HepG2 (cell line): ENCODE data around the gene ANAPC1. TPM values are rescaled to one million over a fixed set of nuclear protein-coding genes. Genes with fewer than 3 reads are reported as not detected.

Experiments
- ATF1 ChIP-seq: IDR thresholded peaks from 2 replicates; pipeline ENCODE4 v1.6.1; 2016; ENCODE audit warnings: mild to moderate bottlenecking, control low read depth
- BRCA1 ChIP-seq: sonication (generic); formaldehyde crosslinking; IDR thresholded peaks from 2 replicates; pipeline ENCODE4 v1.4.0; 2020; ENCODE audit warnings: missing genetic modification reagents
- CBFB ChIP-seq: sonication (generic); formaldehyde crosslinking; IDR thresholded peaks from 2 replicates; pipeline ENCODE4 v1.4.0; 2020; ENCODE audit warnings: missing genetic modification reagents
- HHEX ChIP-seq: IDR thresholded peaks from 2 replicates; pipeline ENCODE4 v1.6.1; 2016; ENCODE audit warnings: control low read depth
- HNRNPLL ChIP-seq: fragments of 200-400 bp; formaldehyde crosslinking; IDR thresholded peaks from 2 replicates; pipeline ENCODE4 v1.6.1; 2017; ENCODE audit warnings: mild to moderate bottlenecking, low read depth, low read length; ENCODE audit not compliant: poor library complexity, severe bottlenecking
- HOXA7 ChIP-seq: sonication (generic); formaldehyde crosslinking; IDR thresholded peaks from 2 replicates; pipeline ENCODE4 v1.8.1; 2022; ENCODE audit warnings: mild to moderate bottlenecking, missing genetic modification reagents, moderate library complexity
- MBNL3 ChIP-seq: fragments of 250-450 bp; sonication (Bioruptor Pico); conservative IDR thresholded peaks from 2 replicates; pipeline ENCODE4 v1.8.0; 2022; ENCODE audit warnings: mild to moderate bottlenecking, inconsistent platforms
- TBP ChIP-seq: sonication (generic); formaldehyde crosslinking; IDR thresholded peaks from 2 replicates; pipeline ENCODE4 v1.5.0; 2020; ENCODE audit warnings: missing genetic modification reagents
- TCF7L2 ChIP-seq: IDR thresholded peaks from 2 replicates; pipeline ENCODE4 v1.6.1; 2011; ENCODE audit warnings: mild to moderate bottlenecking, low read depth, low read length, moderate library complexity
- ZBTB3 ChIP-seq: sonication (generic); formaldehyde crosslinking; IDR thresholded peaks from 2 replicates; pipeline ENCODE4 v1.4.0; 2020; ENCODE audit warnings: low read depth, mild to moderate bottlenecking, moderate library complexity, missing genetic modification reagents, borderline replicate concordance
- ZNF44 ChIP-seq: sonication (generic); formaldehyde crosslinking; IDR thresholded peaks from 2 replicates; pipeline ENCODE4 v1.5.1; 2020; ENCODE audit warnings: mild to moderate bottlenecking, missing genetic modification reagents
- ZNF709 ChIP-seq: sonication (generic); formaldehyde crosslinking; IDR thresholded peaks from 2 replicates; pipeline ENCODE4 v1.5.0; 2020; ENCODE audit warnings: mild to moderate bottlenecking, missing genetic modification reagents
- ZNF713 ChIP-seq: sonication (generic); formaldehyde crosslinking; IDR thresholded peaks from 2 replicates; pipeline ENCODE4 v1.4.0; 2020; ENCODE audit warnings: mild to moderate bottlenecking, missing genetic modification reagents
- ZNF747 ChIP-seq: sonication (generic); formaldehyde crosslinking; IDR thresholded peaks from 2 replicates; pipeline ENCODE4 v1.8.1; 2023; ENCODE audit warnings: missing genetic modification reagents, mild to moderate bottlenecking, borderline replicate concordance
- polyA plus RNA-seq, 8 experiments: library from polyadenylated mRNA; depleted of rRNA in 3 of 8; stranded (reverse) in 7 of 8; unstranded in 1 of 8; fragments of >200 nt; fragmentation: Illumina TruSeq in 4 of 8; extraction: Trizol in 4 of 8; gene quantifications; 2 replicates each; pipeline versions ENCODE4 v1.2.1 to v1.2.3, GENCODE V29; 2011 to 2016; ENCODE audit warnings: low read depth in 4 of 8, missing spikeins in 1 of 8, mixed read lengths in 1 of 8; ENCODE audit not compliant: insufficient read depth in 1 of 8
- total RNA-seq, 5 experiments: library from RNA; depleted of rRNA; stranded (reverse); fragments of >200 nt; fragmentation: Illumina TruSeq; extraction: Trizol; gene quantifications; 2 replicates each; pipeline ENCODE4 v1.2.3, GENCODE V29; 2016; ENCODE audit warnings: low read depth in 1 of 5
- TF ChIP-seq, protein P1 (sequence below): sonication (generic); formaldehyde crosslinking; IDR thresholded peaks from 2 replicates; pipeline ENCODE4 v1.5.0; 2020; ENCODE audit warnings: mild to moderate bottlenecking, missing genetic modification reagents, borderline replicate concordance
- TF ChIP-seq, protein P2 (sequence below): sonication (generic); formaldehyde crosslinking; IDR thresholded peaks from 2 replicates; pipeline ENCODE4 v1.4.0; 2020; ENCODE audit warnings: mild to moderate bottlenecking, missing genetic modification reagents
- TF ChIP-seq, protein P3 (sequence below): sonication (generic); formaldehyde crosslinking; IDR thresholded peaks from 2 replicates; pipeline ENCODE4 v1.9.0; 2021; ENCODE audit warnings: missing genetic modification reagents, mild to moderate bottlenecking, borderline replicate concordance

ANAPC1 gene
- total and polyA plus RNA-seq, 2 of the 13 experiments (the other 11 are each of a cell fraction or from before 2014, with no cell fraction given), result 50.0 to 89.7 TPM

DNA sequence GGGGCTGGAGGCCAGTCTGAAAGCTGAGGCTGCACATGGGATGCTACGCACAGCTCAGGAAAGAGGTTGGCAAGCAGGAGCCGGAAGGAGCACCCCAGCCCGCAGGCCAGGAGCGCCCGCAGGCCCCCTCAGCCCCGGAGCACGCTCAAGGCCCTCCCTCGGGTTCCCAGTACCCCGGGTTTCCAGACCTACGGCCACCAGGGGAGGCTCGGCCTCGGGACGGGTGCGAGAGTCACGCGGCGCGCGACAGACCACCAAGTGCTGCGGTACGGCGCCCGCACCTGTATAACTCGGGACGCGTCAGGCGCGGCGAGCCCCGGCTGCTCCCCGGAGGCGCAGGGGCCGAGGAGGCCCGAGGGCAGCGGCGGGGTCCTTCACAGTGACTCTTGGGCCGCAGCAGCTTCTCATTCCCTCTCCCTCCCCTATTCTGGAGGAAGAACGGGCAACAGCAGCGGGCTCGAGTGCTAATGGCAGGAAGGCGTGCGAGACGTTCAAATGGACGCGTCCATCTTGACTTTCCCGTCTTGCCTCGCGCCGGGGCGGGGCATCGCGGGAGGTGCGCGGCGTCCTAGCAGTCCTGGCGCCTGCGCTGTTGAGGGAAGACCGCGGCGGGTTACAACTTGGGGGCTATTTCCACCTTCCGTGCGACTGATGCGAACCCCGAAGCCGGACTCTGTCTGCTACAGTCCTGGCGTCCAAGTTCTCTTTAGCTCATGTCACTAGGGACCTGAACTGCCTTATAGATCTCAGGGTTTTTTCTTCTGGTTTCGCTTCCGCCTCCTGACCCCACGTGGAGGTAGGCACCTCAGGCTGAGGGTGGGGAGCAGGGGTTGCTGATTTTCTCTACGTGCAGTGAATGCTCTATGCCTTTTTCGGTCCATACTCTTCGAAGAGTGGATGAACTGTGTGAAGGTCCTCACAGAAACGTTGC, at the start of gene ANAPC1 (continued):
- TF ChIP-seq, protein P1, sequence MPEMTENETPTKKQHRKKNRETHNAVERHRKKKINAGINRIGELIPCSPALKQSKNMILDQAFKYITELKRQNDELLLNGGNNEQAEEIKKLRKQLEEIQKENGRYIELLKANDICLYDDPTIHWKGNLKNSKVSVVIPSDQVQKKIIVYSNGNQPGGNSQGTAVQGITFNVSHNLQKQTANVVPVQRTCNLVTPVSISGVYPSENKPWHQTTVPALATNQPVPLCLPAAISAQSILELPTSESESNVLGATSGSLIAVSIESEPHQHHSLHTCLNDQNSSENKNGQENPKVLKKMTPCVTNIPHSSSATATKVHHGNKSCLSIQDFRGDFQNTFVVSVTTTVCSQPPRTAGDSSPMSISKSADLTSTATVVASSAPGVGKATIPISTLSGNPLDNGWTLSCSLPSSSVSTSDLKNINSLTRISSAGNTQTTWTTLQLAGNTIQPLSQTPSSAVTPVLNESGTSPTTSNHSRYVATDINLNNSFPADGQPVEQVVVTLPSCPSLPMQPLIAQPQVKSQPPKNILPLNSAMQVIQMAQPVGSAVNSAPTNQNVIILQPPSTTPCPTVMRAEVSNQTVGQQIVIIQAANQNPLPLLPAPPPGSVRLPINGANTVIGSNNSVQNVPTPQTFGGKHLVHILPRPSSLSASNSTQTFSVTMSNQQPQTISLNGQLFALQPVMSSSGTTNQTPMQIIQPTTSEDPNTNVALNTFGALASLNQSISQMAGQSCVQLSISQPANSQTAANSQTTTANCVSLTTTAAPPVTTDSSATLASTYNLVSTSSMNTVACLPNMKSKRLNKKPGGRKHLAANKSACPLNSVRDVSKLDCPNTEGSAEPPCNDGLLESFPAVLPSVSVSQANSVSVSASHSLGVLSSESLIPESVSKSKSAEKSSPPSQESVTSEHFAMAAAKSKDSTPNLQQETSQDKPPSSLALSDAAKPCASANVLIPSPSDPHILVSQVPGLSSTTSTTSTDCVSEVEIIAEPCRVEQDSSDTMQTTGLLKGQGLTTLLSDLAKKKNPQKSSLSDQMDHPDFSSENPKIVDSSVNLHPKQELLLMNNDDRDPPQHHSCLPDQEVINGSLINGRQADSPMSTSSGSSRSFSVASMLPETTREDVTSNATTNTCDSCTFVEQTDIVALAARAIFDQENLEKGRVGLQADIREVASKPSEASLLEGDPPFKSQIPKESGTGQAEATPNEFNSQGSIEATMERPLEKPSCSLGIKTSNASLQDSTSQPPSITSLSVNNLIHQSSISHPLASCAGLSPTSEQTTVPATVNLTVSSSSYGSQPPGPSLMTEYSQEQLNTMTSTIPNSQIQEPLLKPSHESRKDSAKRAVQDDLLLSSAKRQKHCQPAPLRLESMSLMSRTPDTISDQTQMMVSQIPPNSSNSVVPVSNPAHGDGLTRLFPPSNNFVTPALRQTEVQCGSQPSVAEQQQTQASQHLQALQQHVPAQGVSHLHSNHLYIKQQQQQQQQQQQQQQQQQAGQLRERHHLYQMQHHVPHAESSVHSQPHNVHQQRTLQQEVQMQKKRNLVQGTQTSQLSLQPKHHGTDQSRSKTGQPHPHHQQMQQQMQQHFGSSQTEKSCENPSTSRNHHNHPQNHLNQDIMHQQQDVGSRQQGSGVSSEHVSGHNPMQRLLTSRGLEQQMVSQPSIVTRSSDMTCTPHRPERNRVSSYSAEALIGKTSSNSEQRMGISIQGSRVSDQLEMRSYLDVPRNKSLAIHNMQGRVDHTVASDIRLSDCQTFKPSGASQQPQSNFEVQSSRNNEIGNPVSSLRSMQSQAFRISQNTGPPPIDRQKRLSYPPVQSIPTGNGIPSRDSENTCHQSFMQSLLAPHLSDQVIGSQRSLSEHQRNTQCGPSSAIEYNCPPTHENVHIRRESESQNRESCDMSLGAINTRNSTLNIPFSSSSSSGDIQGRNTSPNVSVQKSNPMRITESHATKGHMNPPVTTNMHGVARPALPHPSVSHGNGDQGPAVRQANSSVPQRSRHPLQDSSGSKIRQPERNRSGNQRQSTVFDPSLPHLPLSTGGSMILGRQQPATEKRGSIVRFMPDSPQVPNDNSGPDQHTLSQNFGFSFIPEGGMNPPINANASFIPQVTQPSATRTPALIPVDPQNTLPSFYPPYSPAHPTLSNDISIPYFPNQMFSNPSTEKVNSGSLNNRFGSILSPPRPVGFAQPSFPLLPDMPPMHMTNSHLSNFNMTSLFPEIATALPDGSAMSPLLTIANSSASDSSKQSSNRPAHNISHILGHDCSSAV (CRISPR knock-in tag), result 0 out of 2 replicates have a peak, but pooled peaks have one; percentile 60
- TF ChIP-seq ATF1 (no peak), BRCA1 (0 out of 2 replicates have a peak, but pooled peaks have one; percentile 71), ZBTB3 (no peak; the same call in 1 of the 2 replicates), HNRNPLL (peak; percentile 66), ZNF747 (CRISPR knock-in tag) (peak; percentile 97), HOXA7 (CRISPR knock-in tag) (no peak), TBP (CRISPR knock-in tag) (no peak), TCF7L2 (no peak), MBNL3 (CRISPR knock-in tag) (no peak), HHEX (CRISPR knock-in tag) (no peak), ZNF713 (CRISPR knock-in tag) (no peak; the same call in 1 of the 2 replicates), ZNF44 (CRISPR knock-in tag) (0 out of 2 replicates have a peak, but pooled peaks have one; percentile 68), ZNF709 (CRISPR knock-in tag) (peak; percentile 95), CBFB (peak; percentile 73)
- TF ChIP-seq, protein P2, sequence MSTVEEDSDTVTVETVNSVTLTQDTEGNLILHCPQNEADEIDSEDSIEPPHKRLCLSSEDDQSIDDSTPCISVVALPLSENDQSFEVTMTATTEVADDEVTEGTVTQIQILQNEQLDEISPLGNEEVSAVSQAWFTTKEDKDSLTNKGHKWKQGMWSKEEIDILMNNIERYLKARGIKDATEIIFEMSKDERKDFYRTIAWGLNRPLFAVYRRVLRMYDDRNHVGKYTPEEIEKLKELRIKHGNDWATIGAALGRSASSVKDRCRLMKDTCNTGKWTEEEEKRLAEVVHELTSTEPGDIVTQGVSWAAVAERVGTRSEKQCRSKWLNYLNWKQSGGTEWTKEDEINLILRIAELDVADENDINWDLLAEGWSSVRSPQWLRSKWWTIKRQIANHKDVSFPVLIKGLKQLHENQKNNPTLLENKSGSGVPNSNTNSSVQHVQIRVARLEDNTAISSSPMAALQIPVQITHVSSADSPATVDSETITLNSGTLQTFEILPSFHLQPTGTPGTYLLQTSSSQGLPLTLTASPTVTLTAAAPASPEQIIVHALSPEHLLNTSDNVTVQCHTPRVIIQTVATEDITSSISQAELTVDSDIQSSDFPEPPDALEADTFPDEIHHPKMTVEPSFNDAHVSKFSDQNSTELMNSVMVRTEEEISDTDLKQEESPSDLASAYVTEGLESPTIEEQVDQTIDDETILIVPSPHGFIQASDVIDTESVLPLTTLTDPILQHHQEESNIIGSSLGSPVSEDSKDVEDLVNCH, result no peak
- TF ChIP-seq, protein P3, sequence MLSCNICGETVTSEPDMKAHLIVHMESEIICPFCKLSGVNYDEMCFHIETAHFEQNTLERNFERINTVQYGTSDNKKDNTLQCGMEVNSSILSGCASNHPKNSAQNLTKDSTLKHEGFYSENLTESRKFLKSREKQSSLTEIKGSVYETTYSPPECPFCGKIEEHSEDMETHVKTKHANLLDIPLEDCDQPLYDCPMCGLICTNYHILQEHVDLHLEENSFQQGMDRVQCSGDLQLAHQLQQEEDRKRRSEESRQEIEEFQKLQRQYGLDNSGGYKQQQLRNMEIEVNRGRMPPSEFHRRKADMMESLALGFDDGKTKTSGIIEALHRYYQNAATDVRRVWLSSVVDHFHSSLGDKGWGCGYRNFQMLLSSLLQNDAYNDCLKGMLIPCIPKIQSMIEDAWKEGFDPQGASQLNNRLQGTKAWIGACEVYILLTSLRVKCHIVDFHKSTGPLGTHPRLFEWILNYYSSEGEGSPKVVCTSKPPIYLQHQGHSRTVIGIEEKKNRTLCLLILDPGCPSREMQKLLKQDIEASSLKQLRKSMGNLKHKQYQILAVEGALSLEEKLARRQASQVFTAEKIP (CRISPR knock-in tag), result no peak
